Caco-2 (cell line): ENCODE data around the gene ATF6B. TPM values are rescaled to one million over a fixed set of nuclear protein-coding genes. Genes with fewer than 3 reads are reported as not detected.

Source experiments
- BruUV-seq: library from RNA; stranded (reverse); fragments of 400-500 nt; replicated peaks from 2 replicates; lab custom pipeline; 2021; lab: Mats Ljungman, UMichigan
- CTCF ChIA-PET: fragments of 300-600 bp; sonication (Branson Sonifier 250); formaldehyde crosslinking; loops from one replicate; lab custom pipeline; 2022; ENCODE audit warnings: antibody characterized with exemption; lab: Charles Lee
- POLR2A ChIA-PET: fragments of 300-600 bp; sonication (Branson Sonifier 250); formaldehyde crosslinking; loops from one replicate; lab custom pipeline; 2022; ENCODE audit warnings: antibody characterized with exemption; lab: Charles Lee
- DNase-seq, 2 experiments: peaks; one replicate each; pipeline versions ENCODE4 v3.0.0 to v3.0.0-alpha.2; 2020 to 2022
- H3K27me3 ChIP-seq: replicated peaks from 2 replicates; pipeline ENCODE4 v1.6.0; 2011; ENCODE audit warnings: low read length; ENCODE audit not compliant: control insufficient read depth, insufficient read depth
- H3K36me3 ChIP-seq: 2 replicates; pipeline ENCODE4 v1.5.1; 2011; ENCODE audit warnings: low read length; ENCODE audit not compliant: control insufficient read depth, insufficient read depth
- H3K4me1 ChIP-seq: fragments of 250-450 bp; sonication (Bioruptor Pico); 2 replicates; pipeline ENCODE4 v1.5.1; 2020; ENCODE audit warnings: mild to moderate bottlenecking
- H3K4me3 ChIP-seq: 2 replicates; pipeline ENCODE4 v1.5.1; 2011; ENCODE audit warnings: low read depth, mild to moderate bottlenecking, control low read depth, low read length
- H3K9me3 ChIP-seq: fragments of 250-450 bp; sonication (Bioruptor Pico); 2 replicates; pipeline ENCODE4 v1.5.1; 2020; ENCODE audit warnings: mild to moderate bottlenecking, moderate library complexity
- H3K27ac Mint-ChIP-seq: one replicate; pipeline ENCODE4 v1.8.0; 2022; ENCODE audit warnings: mixed read lengths; ENCODE audit not compliant: unreplicated experiment
- H3K27me3 Mint-ChIP-seq: one replicate; pipeline ENCODE4 v1.8.0; 2022; ENCODE audit warnings: mixed read lengths; ENCODE audit not compliant: insufficient read depth, unreplicated experiment
- H3K36me3 Mint-ChIP-seq: one replicate; pipeline ENCODE4 v1.8.0; 2022; ENCODE audit warnings: mild to moderate bottlenecking, mixed read lengths; ENCODE audit not compliant: insufficient read depth, unreplicated experiment
- H3K4me1 Mint-ChIP-seq: one replicate; pipeline ENCODE4 v1.8.0; 2022; ENCODE audit warnings: low read depth, mixed read lengths; ENCODE audit not compliant: unreplicated experiment
- H3K4me3 Mint-ChIP-seq: one replicate; pipeline ENCODE4 v1.8.0; 2022; ENCODE audit warnings: mild to moderate bottlenecking, moderate library complexity, mixed read lengths; ENCODE audit not compliant: unreplicated experiment
- H3K9me3 Mint-ChIP-seq: one replicate; pipeline ENCODE4 v1.8.0; 2022; ENCODE audit warnings: mixed read lengths; ENCODE audit not compliant: unreplicated experiment
- CTCF ChIP-seq, 2 experiments: fragments of 200-600 bp in 1 of 2; IDR thresholded peaks; 1 replicate in 1 of 2; 2 replicates in 1 of 2; pipeline versions ENCODE4 v1.5.1 to v1.8.0; 2011 to 2022; ENCODE audit warnings: antibody characterized with exemption in 1 of 2, control low read depth in 1 of 2, inconsistent platforms in 1 of 2, low read depth in 1 of 2, low read length in 1 of 2, mild to moderate bottlenecking in 1 of 2, moderate library complexity in 1 of 2; ENCODE audit not compliant: insufficient read depth in 1 of 2, severe bottlenecking in 1 of 2, unreplicated experiment in 1 of 2
- intact Hi-C: fragments of 100-400 bp; cut with micrococcal nuclease; formaldehyde crosslinking; loops from one replicate; pipeline ENCODE4 v1.10.0; 2022; ENCODE audit not compliant: unreplicated experiment
- total RNA-seq: library from RNA; stranded (reverse); gene quantifications from 2 replicates; pipeline ENCODE4 v1.2.3, GENCODE V29; 2022

ATF6B gene
- total RNA-seq, 1 experiment from 2014 or later: 64.9 TPM

- ChIA-PET CTCF (interaction anchor here (0.6 kb wide), 1 partner anchor 50 kb away, joined by 9 read pairs; no protein-coding TSS in a partner anchor), POLR2A (no interaction called here)
- no peaks in the 10 kb centered on the region for H3K27me3 Mint-ChIP-seq
- intact Hi-C loops: no loop called here
- Histone ChIP-seq H3K9me3 (no peaks in the 10 kb centered on the region), H3K4me3 (no peak overlapping the region), H3K4me1 (peaks cover 12% of the 10 kb centered on the region), H3K36me3 (no peaks in the 10 kb centered on the region), H3K27me3 (no peaks in the 10 kb centered on the region; the same call in 1 of the 2 replicates)
- no peaks in the 10 kb centered on the region for H3K9me3 Mint-ChIP-seq
- TF ChIP-seq CTCF (IDR thresholded peaks at IDR 0.05; ENCODE audit: insufficient read depth in 1 of 2, low read depth in 1 of 2, low read length in 1 of 2, severe bottlenecking in 1 of 2, unreplicated experiment in 1 of 2): peak in 1 of 2 experiments; percentile 23
- no peak for DNase-seq
- BruUV-seq: no TSS peak
- H3K4me1 Mint-ChIP-seq: peaks cover 17% of the 10 kb centered on the region
- no peak overlapping the region for H3K4me3 Mint-ChIP-seq
- no peak overlapping the region for H3K27ac Mint-ChIP-seq
- H3K36me3 Mint-ChIP-seq: peaks cover 6% of the 10 kb centered on the region
Measured at GRCh38 chr6:32095338-32096086, 32.5 kb downstream of the ATF6B start.

GRCh38 chr6:32092760-32093497 lies 35.1 kb downstream of the ATF6B start:
- Mint-ChIP-seq H3K27ac (peak overlapping the region; percentile 5), H3K27me3 (no peaks in the 10 kb centered on the region), H3K36me3 (peaks cover 6% of the 10 kb centered on the region), H3K4me1 (peaks cover 17% of the 10 kb centered on the region), H3K4me3 (no peak overlapping the region), H3K9me3 (no peaks in the 10 kb centered on the region)
- no peaks in the 10 kb centered on the region for H3K9me3 ChIP-seq
- POLR2A ChIA-PET: interaction anchor here (0.6 to 1.0 kb wide), 3 partner anchors 121 to 1220 kb away, joined by 3 to 4 read pairs (median 3); partner anchors contain the start of gene DXO
- intact Hi-C loops: no loop called here
- TF ChIP-seq CTCF (IDR thresholded peaks at IDR 0.05; ENCODE audit: insufficient read depth in 1 of 2, low read depth in 1 of 2, low read length in 1 of 2, severe bottlenecking in 1 of 2, unreplicated experiment in 1 of 2): no peak
- no peaks in the 10 kb centered on the region for H3K36me3 ChIP-seq
- no TSS peak for BruUV-seq
- no peak overlapping the region for H3K4me3 ChIP-seq
- CTCF ChIA-PET: interaction anchor here (1.0 to 1.1 kb wide), 3 partner anchors 24 to 103 kb away, joined by 4 to 5 read pairs (median 4); no protein-coding TSS in a partner anchor
- H3K4me1 ChIP-seq: peaks cover 15% of the 10 kb centered on the region
- peak in 1 of 2 experiments; percentile 44 for DNase-seq
- no peaks in the 10 kb centered on the region; the same call in 1 of the 2 replicates for H3K27me3 ChIP-seq

GRCh38 chr6:32089082-32089828 lies 38.8 kb downstream of the ATF6B start:
- H3K4me3 Mint-ChIP-seq: no peak overlapping the region

More at GRCh38 chr6:32089082-32089828, 38.8 kb downstream of the ATF6B start:
- intact Hi-C loops: no loop called here
- Mint-ChIP-seq H3K27me3 (no peaks in the 10 kb centered on the region), H3K9me3 (no peaks in the 10 kb centered on the region), H3K36me3 (peaks cover 6% of the 10 kb centered on the region), H3K4me1 (peaks cover 35% of the 10 kb centered on the region), H3K27ac (peak overlapping the region; percentile 47)
- no peaks in the 10 kb centered on the region for H3K36me3 ChIP-seq
- ChIA-PET CTCF (no interaction called here), POLR2A (no interaction called here)
- no TSS peak for BruUV-seq
- H3K27me3 ChIP-seq: no peaks in the 10 kb centered on the region; the same call in 1 of the 2 replicates
- no peak overlapping the region for H3K4me3 ChIP-seq
- DNase-seq: no peak
- TF ChIP-seq CTCF (IDR thresholded peaks at IDR 0.05; ENCODE audit: insufficient read depth in 1 of 2, low read depth in 1 of 2, low read length in 1 of 2, severe bottlenecking in 1 of 2, unreplicated experiment in 1 of 2): no peak
- peaks cover 27% of the 10 kb centered on the region for H3K4me1 ChIP-seq
- no peaks in the 10 kb centered on the region for H3K9me3 ChIP-seq
